IMR-90 (cell line): ENCODE data around the gene TNFRSF1A. TPM values are rescaled to one million over a fixed set of nuclear protein-coding genes. Genes with fewer than 3 reads are reported as not detected.

Experiments used
- ATAC-seq: fragments of 200-7000 bp; cut with Tn5 transposase; 2 replicates; pipeline ENCODE4 v1.9.1; 2020; ENCODE audit warnings: low read depth, mild to moderate bottlenecking, moderate library complexity
- BruUV-seq: library from RNA; stranded (reverse); fragments of 400-500 nt; replicated peaks from 2 replicates; lab custom pipeline; 2021; lab: Mats Ljungman, UMichigan
- CTCF ChIA-PET: fragments of 300-600 bp; formaldehyde crosslinking; extraction: SDS; loops from one replicate; lab custom pipeline; 2021; ENCODE audit warnings: antibody characterized with exemption; lab: Yijun Ruan, JAX
- POLR2A ChIA-PET: fragments of 300-600 bp; sonication (Branson Sonifier 250); formaldehyde crosslinking; loops from one replicate; lab custom pipeline; 2022; ENCODE audit warnings: antibody characterized with exemption; ENCODE audit not compliant: unreplicated experiment; lab: Charles Lee
- DNase-seq: peaks from one replicate; pipeline ENCODE4 v3.0.0; 2013
- H2AFZ ChIP-seq: replicated peaks from 2 replicates; pipeline ENCODE3; 2013; ENCODE audit warnings: low read length, mild to moderate bottlenecking; ENCODE audit not compliant: poor library complexity
- H2AK5ac ChIP-seq: 2 replicates; pipeline ENCODE4 v1.6.1; 2013; ENCODE audit warnings: low read depth, low read length, inconsistent platforms
- H2AK9ac ChIP-seq: replicated peaks from 2 replicates; pipeline ENCODE3; 2013; ENCODE audit warnings: mild to moderate bottlenecking, low read depth, low read length, moderate library complexity; ENCODE audit not compliant: poor library complexity
- H2BK120ac ChIP-seq: 2 replicates; pipeline ENCODE4 v1.6.1; 2013; ENCODE audit warnings: low read depth, low read length, inconsistent platforms
- H2BK15ac ChIP-seq: 3 replicates; pipeline ENCODE4 v1.6.1; 2013; ENCODE audit warnings: low read depth, low read length, inconsistent platforms
- H2BK20ac ChIP-seq: 2 replicates; pipeline ENCODE4 v1.6.1; 2013; ENCODE audit warnings: low read depth, mild to moderate bottlenecking, inconsistent platforms, low read length, moderate library complexity
- H2BK5ac ChIP-seq: 2 replicates; pipeline ENCODE4 v1.6.1; 2013; ENCODE audit warnings: mild to moderate bottlenecking, low read depth, low read length, inconsistent platforms; ENCODE audit not compliant: poor library complexity, severe bottlenecking
- H3K14ac ChIP-seq: replicated peaks from 2 replicates; pipeline ENCODE4 v1.6.1; 2013; ENCODE audit warnings: low read depth, low read length, inconsistent platforms
- H3K18ac ChIP-seq: 2 replicates; pipeline ENCODE4 v1.6.1; 2013; ENCODE audit warnings: low read depth, low read length, control low read depth
- H3K23ac ChIP-seq: 2 replicates; pipeline ENCODE4 v1.6.1; 2013; ENCODE audit warnings: low read depth, low read length, inconsistent platforms
- H3K27ac ChIP-seq: 2 replicates; pipeline ENCODE4 v1.5.1; 2013; ENCODE audit warnings: mild to moderate bottlenecking, control low read depth, low read length; ENCODE audit not compliant: insufficient read depth
- H3K27me3 ChIP-seq: 2 replicates; pipeline ENCODE4 v1.6.1; 2013; ENCODE audit warnings: low read length; ENCODE audit not compliant: control insufficient read depth, insufficient read depth
- H3K36me3 ChIP-seq: 2 replicates; pipeline ENCODE4 v1.6.1; 2013; ENCODE audit warnings: low read length, mixed read lengths; ENCODE audit not compliant: control insufficient read depth, insufficient read depth
- H3K4ac ChIP-seq: 2 replicates; pipeline ENCODE4 v1.6.1; 2013; ENCODE audit warnings: low read depth, low read length, inconsistent platforms
- H3K4me1 ChIP-seq: 2 replicates; pipeline ENCODE4 v1.6.1; 2013; ENCODE audit warnings: low read length, mixed read lengths; ENCODE audit not compliant: control insufficient read depth, insufficient read depth
- H3K4me2 ChIP-seq: 2 replicates; pipeline ENCODE4 v1.6.1; 2013; ENCODE audit warnings: low read depth, mild to moderate bottlenecking, control low read depth, low read length, moderate library complexity
- H3K4me3 ChIP-seq: 2 replicates; pipeline ENCODE4 v1.5.1; 2013; ENCODE audit warnings: low read depth, mild to moderate bottlenecking, control low read depth, low read length, moderate library complexity; ENCODE audit not compliant: insufficient read depth
- H3K56ac ChIP-seq: 2 replicates; pipeline ENCODE4 v1.6.1; 2013; ENCODE audit warnings: low read length, inconsistent platforms; ENCODE audit not compliant: insufficient read depth; ENCODE audit errors: extremely low read depth
- H3K79me1 ChIP-seq, 2 experiments: 2 replicates each; pipeline ENCODE4 v1.6.1; 2013; ENCODE audit warnings: low read length in 2 of 2, inconsistent platforms in 1 of 2, low read depth in 1 of 2
- H3K9ac ChIP-seq: 2 replicates; pipeline ENCODE4 v1.6.1; 2013; ENCODE audit warnings: low read depth, low read length, control low read depth
- H3K9me1 ChIP-seq: 2 replicates; pipeline ENCODE4 v1.6.1; 2013; ENCODE audit warnings: low read length, inconsistent platforms; ENCODE audit not compliant: insufficient read depth
- H3K9me3 ChIP-seq: 2 replicates; pipeline ENCODE4 v1.6.1; 2013; ENCODE audit warnings: low read length; ENCODE audit not compliant: control insufficient read depth, insufficient read depth
- H4K20me1 ChIP-seq: 2 replicates; pipeline ENCODE4 v1.6.1; 2013; ENCODE audit warnings: low read length, inconsistent platforms; ENCODE audit not compliant: insufficient read depth
- H4K5ac ChIP-seq: 2 replicates; pipeline ENCODE4 v1.6.1; 2013; ENCODE audit warnings: mild to moderate bottlenecking, low read depth, low read length, control low read depth
- H4K8ac ChIP-seq, 2 experiments: 2 replicates each; pipeline ENCODE4 v1.6.1; 2013; ENCODE audit warnings: low read depth in 2 of 2, low read length in 2 of 2, control low read depth in 1 of 2, inconsistent platforms in 1 of 2
- H4K91ac ChIP-seq: 2 replicates; pipeline ENCODE4 v1.6.1; 2013; ENCODE audit warnings: low read depth, low read length, inconsistent platforms; ENCODE audit not compliant: insufficient read depth
- BHLHE40 ChIP-seq: fragments of 150-350 bp; IDR thresholded peaks from 2 replicates; pipeline ENCODE4 v1.6.1; 2016; ENCODE audit warnings: mild to moderate bottlenecking, low read depth, low read length
- ELK1 ChIP-seq: fragments of 150-350 bp; IDR thresholded peaks from 2 replicates; pipeline ENCODE4 v1.6.1; 2016; ENCODE audit warnings: low read depth, mild to moderate bottlenecking, low read length, moderate library complexity, borderline replicate concordance
- MAFK ChIP-seq: IDR thresholded peaks from 2 replicates; pipeline ENCODE4 v1.6.1; 2012; ENCODE audit warnings: low read depth, low read length, improper control_type of control experiment
- MXI1 ChIP-seq: IDR thresholded peaks from 2 replicates; pipeline ENCODE4 v1.6.1; 2012; ENCODE audit warnings: low read depth, mild to moderate bottlenecking, low read length, moderate library complexity, borderline replicate concordance
- RAD21 ChIP-seq: IDR thresholded peaks from 2 replicates; pipeline ENCODE4 v1.6.1; 2012; ENCODE audit warnings: low read length, improper control_type of control experiment
- SMC3 ChIP-seq: fragments of 150-350 bp; IDR thresholded peaks from 2 replicates; pipeline ENCODE4 v1.6.1; 2016; ENCODE audit warnings: low read depth, mild to moderate bottlenecking, antibody characterized with exemption, low read length, moderate library complexity
- WGBS, 2 experiments: methylation state at CpG; one replicate each; pipeline versions ENCODE4 v1.1.5 to v1.1.7; 2013; ENCODE audit warnings: missing lambda C conversion rate in 2 of 2; ENCODE audit not compliant: insufficient read length in 1 of 2; ENCODE audit errors: extremely low coverage in 2 of 2; 5-methylcytosine and 5-hydroxymethylcytosine counted together
- dilution Hi-C: fragments of 300-500 bp; cut with HindIII; formaldehyde crosslinking; loops from one replicate; pipeline ENCODE4 v1.14.3; 2018; ENCODE audit warnings: low sequenced_read_pairs; ENCODE audit not compliant: unreplicated experiment
- in situ Hi-C: fragments of 300-500 bp; cut with MboI; formaldehyde crosslinking; loops from 3 replicates; pipeline ENCODE4 v1.14.3; 2019; ENCODE audit warnings: low sequenced_read_pairs, inconsistent platforms, mixed read lengths
- intact Hi-C: fragments of 100-400 bp; cut with micrococcal nuclease; formaldehyde crosslinking; loops from 2 replicates; pipeline ENCODE4 v1.10.0; 2022
- polyA plus RNA-seq, 3 experiments: library from polyadenylated mRNA; depleted of rRNA; stranded (reverse); fragments of >200 nt; gene quantifications; 2 replicates each; pipeline ENCODE4 v1.2.3, GENCODE V29; 2012; ENCODE audit warnings: low replicate concordance in 1 of 3
- total RNA-seq: library from RNA; depleted of rRNA; stranded (reverse); fragments of >200 nt; gene quantifications from 2 replicates; pipeline ENCODE4 v1.2.3, GENCODE V29; 2012

The TNFRSF1A gene
- total and polyA plus RNA-seq, 2 of the 4 experiments (the other 2 are of a cell fraction): 79.6 to 136 TPM

- TF ChIP-seq MXI1 (no peak), MAFK (no peak), RAD21 (no peak)
Observed at GRCh38 chr12:6347367-6348338, 5.8 kb upstream of the TNFRSF1A start (continued).

- intact Hi-C loops (no loop called here), in situ Hi-C loops (no loop called here), dilution Hi-C loops (no loop called here)
- Histone ChIP-seq H3K79me1 (peaks cover 6 to 28% of the 10 kb centered on the region in 2 experiments; a peak in 2 of 4 replicates), H3K18ac (no peak overlapping the region), H2BK5ac (no peak overlapping the region), H3K27me3 (no peaks in the 10 kb centered on the region), H4K20me1 (no peaks in the 10 kb centered on the region), H3K4me1 (peaks cover 23% of the 10 kb centered on the region), H3K4me3 (no peak overlapping the region), H3K36me3 (no peaks in the 10 kb centered on the region), H3K9ac (no peak overlapping the region), H2AK9ac (no peak overlapping the region), H3K23ac (peak overlapping the region; percentile 75; the same call in 1 of the 2 replicates), H3K56ac (no peak overlapping the region), H3K9me1 (peaks cover 28% of the 10 kb centered on the region), H2BK15ac (peak overlapping the region; percentile 67; the same call in 2 of the 3 replicates), H2AK5ac (peak overlapping the region; percentile 84), H3K14ac (0 out of 2 replicates have a peak overlapping the region, but pooled peaks have one; percentile 68), H2BK20ac (no peak overlapping the region), H3K4me2 (no peak overlapping the region), H4K5ac (no peak overlapping the region; the same call in 1 of the 2 replicates), H2BK120ac (no peak overlapping the region), H3K4ac (0 out of 2 replicates have a peak overlapping the region, but pooled peaks have one; percentile 10), H3K27ac (no peak overlapping the region), H2AFZ (peak overlapping the region; percentile 66), H4K8ac (no peak overlapping the region; a peak in 2 of 4 replicates), H3K9me3 (no peaks in the 10 kb centered on the region), H4K91ac (0 out of 2 replicates have a peak overlapping the region, but pooled peaks have one; percentile 23)
- ChIA-PET CTCF (no interaction called here), POLR2A (no interaction called here)
- DNase-seq: no peak
- 85% methylated on average over 5 of the region's 8 CpGs; no CpG with 5 or more reads in 1 of the 2 experiments for WGBS, 2 experiments
- no TSS peak for BruUV-seq
- no peak for ATAC-seq
- TF ChIP-seq SMC3 (no peak), BHLHE40 (no peak), ELK1 (no peak)
Observed at GRCh38 chr12:6346942-6347341, 5.1 kb upstream of the TNFRSF1A start.
